ENCODE data around the gene PRKCE.

- no peak for TF ChIP-seq CTCF (conservative IDR thresholded peaks at IDR 0.05 in 1 of 2, IDR thresholded peaks at IDR 0.05 in 1 of 2; ENCODE audit: low read depth in 1 of 2, low read length in 2 of 2)
- TF ChIP-seq EZH2 (IDR thresholded peaks at IDR 0.05; ENCODE audit: low read length, missing control alignments): no peak
Measured at GRCh38 chr2:45653122-45653913, 1.8 kb downstream of the PRKCE start.

All from fibroblast of lung (primary cell).